PC-9 (cell line): ENCODE measurements around the gene PDRG1. TPM values are rescaled to one million over a fixed set of nuclear protein-coding genes. Genes with fewer than 3 reads are reported as not detected.

Experiments used
- BruUV-seq: library from RNA; stranded (reverse); fragments of 400-500 nt; replicated peaks from 2 replicates; lab custom pipeline; 2021; lab: Mats Ljungman, UMichigan
- CTCF ChIA-PET: fragments of 300-600 bp; sonication (Branson Sonifier 250); formaldehyde crosslinking; loops from one replicate; lab custom pipeline; 2022; ENCODE audit warnings: antibody characterized with exemption; lab: Charles Lee
- POLR2A ChIA-PET: fragments of 300-600 bp; sonication (Branson Sonifier 250); formaldehyde crosslinking; loops from one replicate; lab custom pipeline; 2022; ENCODE audit warnings: antibody characterized with exemption; ENCODE audit not compliant: unreplicated experiment; lab: Charles Lee
- DNase-seq, 2 experiments: peaks; one replicate each; pipeline versions ENCODE4 v3.0.0 to v3.0.0-alpha.2; 2015 to 2022; ENCODE audit warnings: mixed read lengths in 1 of 2
- H2AFZ ChIP-seq: fragments of 200-600 bp; sonication (generic); 2 replicates; pipeline ENCODE4 v1.8.1; 2017; ENCODE audit warnings: antibody characterized with exemption
- H3F3A ChIP-seq: fragments of 200-600 bp; sonication (generic); 2 replicates; pipeline ENCODE4 v1.8.1; 2017; ENCODE audit warnings: antibody characterized with exemption, mild to moderate bottlenecking, low read depth; ENCODE audit not compliant: insufficient read depth
- H3K27ac ChIP-seq: fragments of 200-600 bp; sonication (generic); 2 replicates; pipeline ENCODE4 v1.6.1; 2016; ENCODE audit warnings: mixed run types
- H3K27me3 ChIP-seq: fragments of 200-600 bp; sonication (generic); 2 replicates; pipeline ENCODE4 v1.6.1; 2016; ENCODE audit warnings: low read depth, mixed run types; ENCODE audit not compliant: insufficient read depth
- H3K36me3 ChIP-seq: fragments of 200-600 bp; sonication (generic); 2 replicates; pipeline ENCODE4 v1.6.1; 2016; ENCODE audit warnings: low read depth, mixed run types
- H3K4me1 ChIP-seq: fragments of 200-600 bp; sonication (generic); replicated peaks from 2 replicates; pipeline ENCODE4 v1.6.1; 2016; ENCODE audit warnings: mixed run types; ENCODE audit not compliant: insufficient read depth
- H3K4me2 ChIP-seq: fragments of 200-600 bp; sonication (generic); 2 replicates; pipeline ENCODE4 v1.6.1; 2017; ENCODE audit warnings: mixed run types
- H3K4me3 ChIP-seq: fragments of 200-600 bp; sonication (generic); 2 replicates; pipeline ENCODE4 v1.6.1; 2016; ENCODE audit warnings: mixed run types
- H3K79me2 ChIP-seq: fragments of 200-600 bp; sonication (generic); 2 replicates; pipeline ENCODE4 v1.6.1; 2017; ENCODE audit warnings: low read depth, mixed run types
- H3K9me2 ChIP-seq: fragments of 200-600 bp; sonication (generic); 2 replicates; pipeline ENCODE4 v1.8.1; 2017; ENCODE audit warnings: mild to moderate bottlenecking; ENCODE audit not compliant: insufficient read depth
- H3K9me3 ChIP-seq: fragments of 200-600 bp; sonication (generic); 2 replicates; pipeline ENCODE4 v1.8.1; 2016; ENCODE audit warnings: low read depth; ENCODE audit not compliant: insufficient read depth
- H4K20me1 ChIP-seq: fragments of 200-600 bp; sonication (generic); 2 replicates; pipeline ENCODE4 v1.8.1; 2017; ENCODE audit not compliant: insufficient read depth
- CTCF ChIP-seq: fragments of 200-600 bp; sonication (generic); conservative IDR thresholded peaks from 2 replicates; pipeline ENCODE4 v1.6.1; 2017; ENCODE audit warnings: mixed run types, antibody characterized with exemption, mild to moderate bottlenecking, moderate library complexity
- EZH2 ChIP-seq: fragments of 200-600 bp; sonication (generic); IDR thresholded peaks from 2 replicates; pipeline ENCODE4 v1.8.0; 2017; ENCODE audit warnings: antibody characterized with exemption, low read depth
- intact Hi-C: fragments of 100-400 bp; cut with micrococcal nuclease; formaldehyde crosslinking; loops from one replicate; pipeline ENCODE4 v1.10.0; 2022; ENCODE audit not compliant: unreplicated experiment
- total RNA-seq: library from RNA; stranded (reverse); gene quantifications from 2 replicates; pipeline ENCODE4 v1.2.3, GENCODE V29; 2021

PDRG1 gene
- total RNA-seq, 1 experiment from 2014 or later = 13.7 TPM

GRCh38 chr20:31967830-31968249 lies 16.0 kb upstream of the PDRG1 start, which contains the start of gene XKR7:
XKR7 (plus strand) TSS chr20:31968151; CDS start chr20:31968176, 25 bp downstream.
- CTCF ChIA-PET = no interaction called here
- intact Hi-C loops = no loop called here
- Histone ChIP-seq H3K27ac (no peak within 1 kb of the TSS), H3K36me3 (no peaks in the 10 kb centered on the region), H3F3A (no peaks in the 10 kb centered on the region), H3K9me3 (no peaks in the 10 kb centered on the region), H3K9me2 (no peaks in the 10 kb centered on the region), H2AFZ (no peak within 1 kb of the TSS), H3K4me2 (no peak within 1 kb of the TSS), H3K4me3 (no peak within 1 kb of the TSS), H4K20me1 (no peaks in the 10 kb centered on the region), H3K4me1 (no peaks in the 10 kb centered on the region), H3K79me2 (no peaks in the 10 kb centered on the region), H3K27me3 (peaks cover 52% of the 10 kb centered on the region)
- DNase-seq = no peak
- POLR2A ChIA-PET = interaction anchor here (0.6 kb wide), 1 partner anchor 69 kb away, joined by 12 read pairs; no protein-coding TSS in a partner anchor
- no TSS peak for BruUV-seq
- TF ChIP-seq EZH2 (no peak), CTCF (no peak)

- Histone ChIP-seq H3K27me3 (peaks cover 59% of the 10 kb centered on the region), H3K79me2 (no peaks in the 10 kb centered on the region), H3K9me3 (no peaks in the 10 kb centered on the region), H3K4me2 (no peak overlapping the region), H3K9me2 (no peaks in the 10 kb centered on the region), H3F3A (no peaks in the 10 kb centered on the region), H3K4me3 (no peak overlapping the region), H4K20me1 (no peaks in the 10 kb centered on the region), H3K4me1 (no peaks in the 10 kb centered on the region), H3K36me3 (no peaks in the 10 kb centered on the region), H3K27ac (no peak overlapping the region), H2AFZ (no peak overlapping the region)
- no peak for DNase-seq
- ChIA-PET POLR2A (interaction anchor here (0.6 kb wide), 1 partner anchor 68 kb away, joined by 12 read pairs; no protein-coding TSS in a partner anchor), CTCF (interaction anchor here (0.7 to 1.1 kb wide), 2 partner anchors 15 to 47 kb away, joined by 3 to 6 read pairs; partner anchors contain the start of gene PDRG1)
- no TSS peak for BruUV-seq
- no peak for TF ChIP-seq EZH2
- TF ChIP-seq CTCF = no peak
- intact Hi-C loops = no loop called here
These were observed 15.3 kb upstream of the PDRG1 start for GRCh38 chr20:31966991-31967655.

- TF ChIP-seq EZH2 = no peak
- H3K27me3 ChIP-seq = peaks cover 73% of the 10 kb centered on the region
- no TSS peak for BruUV-seq
These were observed 12.0 kb upstream of the PDRG1 start for GRCh38 chr20:31963889-31964288.

More at GRCh38 chr20:31963889-31964288, 12.0 kb upstream of the PDRG1 start:
- ChIA-PET POLR2A (no interaction called here), CTCF (no interaction called here)
- no peaks in the 10 kb centered on the region for H3K79me2 ChIP-seq
- no peaks in the 10 kb centered on the region for H3K36me3 ChIP-seq
- no peak overlapping the region for H3K4me2 ChIP-seq
- H4K20me1 ChIP-seq = no peaks in the 10 kb centered on the region
- H3K27ac ChIP-seq = no peak overlapping the region
- no peaks in the 10 kb centered on the region for H3F3A ChIP-seq
- no peaks in the 10 kb centered on the region for H3K9me3 ChIP-seq
- H3K4me1 ChIP-seq = no peaks in the 10 kb centered on the region
- intact Hi-C loops = no loop called here
- no peak overlapping the region for H2AFZ ChIP-seq
- H3K9me2 ChIP-seq = no peaks in the 10 kb centered on the region
- H3K4me3 ChIP-seq = no peak overlapping the region
- no peak for DNase-seq
